NCI-H2227 (cell line): ENCODE results near the gene IQCN.

Experiments
- DNase-seq: peaks from one replicate; lab custom pipeline; 2025; ENCODE audit not compliant: unreplicated experiment; lab: John Stamatoyannopoulos, UW

Gene IQCN

GRCh38 chr19:18306888-18307260 is 32.6 kb upstream of the IQCN start:
- no peak for DNase-seq

GRCh38 chr19:18306209-18306887 is 32.1 kb upstream of the IQCN start:
- no peak for DNase-seq

- DNase-seq: peak; percentile 58
Observed at GRCh38 chr19:18304458-18305310, 30.4 kb upstream of the IQCN start.

- DNase-seq: no peak
Observed at GRCh38 chr19:18304208-18304457, 29.9 kb upstream of the IQCN start.

DNA sequence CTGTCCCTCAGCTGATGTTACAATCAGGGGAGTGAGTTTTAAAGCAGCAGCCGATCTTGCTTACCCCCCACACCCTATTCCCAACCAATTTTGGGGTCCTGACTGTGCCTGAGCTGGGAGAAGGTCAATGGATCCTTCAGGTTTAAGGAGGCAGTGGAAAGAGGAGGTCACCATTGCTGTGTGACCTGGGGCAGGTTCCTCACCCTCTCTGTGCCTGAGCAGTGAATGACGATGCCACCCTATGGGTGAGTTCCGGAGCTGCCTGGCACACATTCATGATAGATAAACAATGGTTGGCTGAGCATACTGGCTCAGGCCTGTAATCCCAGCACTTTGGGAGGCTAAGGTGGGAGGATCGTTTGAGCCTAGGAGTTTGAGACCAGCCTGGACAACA is 27.5 kb upstream of the IQCN start:
- DNase-seq: no peak

DNA sequence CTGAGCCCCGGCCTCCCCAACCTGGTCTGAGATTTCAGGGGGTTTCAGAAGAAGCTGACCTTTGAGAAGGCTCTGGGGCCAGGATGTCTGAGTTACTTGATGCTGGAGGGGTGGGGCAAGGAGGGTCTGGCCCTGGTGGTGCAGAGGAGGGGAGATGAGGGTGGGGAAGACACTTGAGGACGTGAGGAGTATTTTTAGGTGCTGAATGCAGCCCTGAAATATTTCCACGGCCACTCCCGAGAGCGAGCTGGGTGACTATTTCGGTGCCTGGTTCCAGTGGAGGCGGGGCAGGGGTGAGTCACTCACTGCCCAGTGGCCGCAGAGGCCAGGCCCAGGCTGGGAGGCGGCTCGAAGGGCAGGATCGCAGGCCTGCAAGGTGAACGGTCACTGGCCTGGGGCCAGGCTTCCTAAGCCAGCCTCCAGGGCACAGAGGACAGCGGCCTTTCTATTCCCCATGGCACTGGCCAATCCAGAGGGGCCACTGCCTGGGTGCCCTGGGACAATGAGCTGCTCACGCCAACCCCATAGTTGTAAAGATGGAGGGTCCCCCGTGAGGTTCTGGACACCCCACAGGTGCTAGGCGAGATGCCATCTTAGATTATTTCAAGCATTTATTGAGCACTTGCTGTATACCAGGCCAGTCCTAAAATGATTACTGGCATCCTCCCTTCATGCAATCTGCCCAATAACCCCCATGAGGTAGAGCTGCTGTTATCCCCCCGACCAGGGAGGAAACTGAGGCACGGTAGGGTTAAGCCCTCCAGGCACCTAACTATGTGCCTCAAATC is 26.9 kb upstream of the IQCN start:
- DNase-seq: no peak

GRCh38 chr19:18299654-18300053 is 25.4 kb upstream of the IQCN start:
- no peak for DNase-seq

- DNase-seq: no peak
Observed at GRCh38 chr19:18298601-18299000, 24.3 kb upstream of the IQCN start.

GRCh38 chr19:18297308-18297707 is 23.1 kb upstream of the IQCN start:
- DNase-seq: no peak

DNA sequence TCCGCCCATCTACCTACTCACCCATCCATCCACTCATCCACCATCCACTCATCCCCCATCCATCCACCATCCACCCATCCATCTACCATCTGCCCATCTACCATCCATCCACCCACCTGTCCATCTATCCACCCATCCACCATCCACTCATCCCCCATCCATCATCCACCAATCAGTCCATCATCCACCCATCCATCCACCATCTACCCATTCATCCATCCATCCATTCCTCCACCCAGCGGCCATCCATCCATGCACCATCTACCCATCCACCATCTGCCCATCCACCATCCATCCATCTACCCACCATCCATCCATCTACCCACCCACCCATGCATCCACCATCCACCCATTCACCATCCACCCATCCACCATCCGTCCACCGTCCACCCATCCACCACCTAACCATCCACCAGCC is 20.8 kb upstream of the IQCN start:
- DNase-seq: no peak

- DNase-seq: peak; percentile 77
Observed at GRCh38 chr19:18294467-18294864, 20.2 kb upstream of the IQCN start.

- peak; percentile 31 for DNase-seq
Observed at GRCh38 chr19:18293642-18294466, 19.6 kb upstream of the IQCN start.

GRCh38 chr19:18292810-18293641 is 18.8 kb upstream of the IQCN start:
- peak; percentile 84 for DNase-seq

- no peak for DNase-seq
Observed at GRCh38 chr19:18292462-18292809, 18.2 kb upstream of the IQCN start.

DNA sequence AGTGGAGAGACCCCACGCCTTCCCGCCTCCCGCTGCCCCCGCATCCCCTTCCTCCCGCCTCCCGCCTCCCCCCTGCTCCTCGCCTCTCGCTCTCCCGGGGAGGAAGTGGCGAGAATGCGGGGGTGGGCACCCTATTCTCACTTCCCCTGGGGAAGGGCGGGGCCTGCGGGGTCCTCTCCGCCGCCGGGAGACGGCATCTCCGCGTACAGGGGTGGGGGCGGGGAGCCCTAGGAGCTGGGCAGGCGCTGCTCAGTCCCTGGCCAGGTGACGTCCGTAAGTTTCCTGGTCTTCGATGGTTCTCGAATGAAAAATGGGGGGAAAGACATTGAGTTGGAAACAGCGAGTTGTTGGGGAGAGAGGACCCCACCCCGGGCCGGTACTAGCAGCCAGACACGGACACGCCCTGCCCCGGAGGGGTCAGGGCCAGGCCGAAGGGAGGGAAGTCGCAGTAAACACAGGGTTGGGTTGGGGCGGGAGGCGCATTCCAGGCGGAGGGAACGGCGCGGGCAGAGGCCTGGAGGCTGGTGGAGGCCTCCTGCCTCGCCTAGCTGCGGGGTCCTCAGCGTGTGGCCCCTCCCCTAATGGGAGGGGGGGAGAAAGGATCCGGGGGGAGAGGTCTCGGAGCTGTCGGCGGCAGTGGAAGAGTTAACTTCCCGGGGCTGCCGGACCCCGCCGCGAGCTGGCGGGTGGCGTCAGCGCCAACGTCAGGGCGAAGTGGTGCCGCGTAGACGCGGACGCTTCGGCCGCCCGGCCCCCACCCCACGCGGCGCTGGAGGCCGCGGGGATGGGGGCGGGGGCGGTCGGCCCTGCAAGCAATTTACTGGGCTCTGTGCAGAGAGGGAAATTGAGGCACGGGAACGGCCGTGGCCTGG is 17.6 kb upstream of the IQCN start:
- peak; percentile 80 for DNase-seq

DNA sequence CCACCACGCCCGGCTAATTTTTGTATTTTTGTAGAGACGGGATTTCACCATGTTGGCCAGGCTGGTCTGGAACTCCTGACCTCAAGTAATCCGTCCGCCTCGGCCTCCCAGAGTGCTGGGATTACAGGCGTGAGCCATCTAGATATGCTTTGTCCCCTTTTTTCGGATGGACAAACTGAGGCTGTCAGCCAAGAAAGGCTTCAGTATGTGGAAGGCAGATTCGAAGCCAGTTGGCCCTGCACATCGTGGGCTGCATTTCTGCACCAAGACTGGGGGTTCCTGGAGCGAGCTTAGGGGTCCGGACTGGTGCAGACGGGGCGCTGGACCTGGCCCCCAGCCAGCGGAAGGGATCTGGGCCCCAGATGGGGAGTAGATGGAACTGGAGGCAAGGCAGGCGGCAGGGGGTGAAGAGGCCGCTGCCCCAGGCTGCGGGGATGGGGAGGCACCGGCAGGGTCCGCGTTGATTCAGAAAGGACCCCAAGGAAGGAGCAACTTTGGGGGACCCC is 16.8 kb upstream of the IQCN start:
- no peak for DNase-seq

GRCh38 chr19:18290302-18291018 is 16.2 kb upstream of the IQCN start:
- DNase-seq: no peak

- no peak for DNase-seq
Observed at GRCh38 chr19:18289471-18290301, 15.4 kb upstream of the IQCN start.
